ENCODE measurements around the gene TENT4B.
"Not testable (repeated sequence)": the region's sequence is repeated elsewhere in the genome, so short reads cannot be mapped to it uniquely, and the experiment has no call there.

The TENT4B gene

DNA sequence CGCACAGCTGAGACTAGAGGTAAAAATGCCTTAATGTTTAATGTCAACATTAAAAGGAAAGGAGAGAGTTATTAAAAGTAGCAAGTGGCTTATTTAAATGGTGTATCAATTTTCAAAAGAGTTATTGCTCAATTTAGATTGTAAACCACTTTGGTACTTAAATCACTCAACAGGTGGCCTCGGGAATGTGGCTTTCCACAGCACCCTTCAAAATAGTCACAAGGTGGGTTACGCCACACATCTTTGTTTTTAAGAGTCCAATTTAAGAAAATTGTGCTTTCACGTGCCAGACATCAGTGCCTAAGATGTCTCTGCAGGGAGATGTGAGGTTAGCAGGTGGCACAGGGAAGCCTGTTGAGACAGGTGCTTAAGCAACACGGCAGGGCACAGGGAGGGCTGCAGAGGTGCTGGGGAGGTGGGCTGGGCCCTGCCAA is 85.8 kb downstream of the TENT4B start:
- no peak for DNase-seq

DNA sequence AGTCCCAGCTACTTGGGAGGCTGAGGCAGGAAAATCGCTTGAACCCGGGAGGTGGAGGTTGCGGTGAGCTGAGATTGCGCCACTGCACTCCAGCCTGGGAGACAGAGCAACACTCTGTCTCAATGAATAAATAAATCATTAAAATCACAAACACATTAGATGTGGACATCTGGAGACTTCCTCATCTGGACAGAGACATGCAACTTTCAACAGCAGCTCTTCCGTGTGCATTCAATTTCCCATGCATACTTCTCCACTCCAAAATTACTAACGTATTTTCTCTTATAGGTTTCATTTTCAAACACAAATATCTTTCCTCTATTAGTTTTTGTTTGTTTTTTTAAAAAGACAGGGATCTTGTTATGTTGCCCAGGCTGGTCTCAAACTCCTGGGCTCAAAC is 89.9 kb downstream of the TENT4B start:
- DNase-seq = not testable (repeated sequence)

DNA sequence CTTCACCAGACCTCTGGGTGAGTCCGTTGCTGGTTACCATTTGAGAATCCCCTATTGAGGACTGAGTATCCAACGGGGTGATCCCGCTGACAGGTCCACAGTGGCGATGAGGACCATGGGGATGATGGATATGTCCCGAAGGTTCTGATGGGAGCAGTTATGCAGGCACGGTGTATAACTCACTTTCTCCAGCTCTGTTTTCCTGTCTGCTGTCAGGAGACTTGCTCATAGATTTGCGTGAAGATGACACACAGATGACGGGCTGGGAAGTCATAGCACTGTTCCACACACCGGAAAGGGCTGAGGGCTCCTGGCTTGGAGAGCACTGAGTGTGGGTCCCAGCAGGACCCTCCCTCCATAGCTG is 91.0 kb downstream of the TENT4B start:
- DNase-seq = no peak

DNA sequence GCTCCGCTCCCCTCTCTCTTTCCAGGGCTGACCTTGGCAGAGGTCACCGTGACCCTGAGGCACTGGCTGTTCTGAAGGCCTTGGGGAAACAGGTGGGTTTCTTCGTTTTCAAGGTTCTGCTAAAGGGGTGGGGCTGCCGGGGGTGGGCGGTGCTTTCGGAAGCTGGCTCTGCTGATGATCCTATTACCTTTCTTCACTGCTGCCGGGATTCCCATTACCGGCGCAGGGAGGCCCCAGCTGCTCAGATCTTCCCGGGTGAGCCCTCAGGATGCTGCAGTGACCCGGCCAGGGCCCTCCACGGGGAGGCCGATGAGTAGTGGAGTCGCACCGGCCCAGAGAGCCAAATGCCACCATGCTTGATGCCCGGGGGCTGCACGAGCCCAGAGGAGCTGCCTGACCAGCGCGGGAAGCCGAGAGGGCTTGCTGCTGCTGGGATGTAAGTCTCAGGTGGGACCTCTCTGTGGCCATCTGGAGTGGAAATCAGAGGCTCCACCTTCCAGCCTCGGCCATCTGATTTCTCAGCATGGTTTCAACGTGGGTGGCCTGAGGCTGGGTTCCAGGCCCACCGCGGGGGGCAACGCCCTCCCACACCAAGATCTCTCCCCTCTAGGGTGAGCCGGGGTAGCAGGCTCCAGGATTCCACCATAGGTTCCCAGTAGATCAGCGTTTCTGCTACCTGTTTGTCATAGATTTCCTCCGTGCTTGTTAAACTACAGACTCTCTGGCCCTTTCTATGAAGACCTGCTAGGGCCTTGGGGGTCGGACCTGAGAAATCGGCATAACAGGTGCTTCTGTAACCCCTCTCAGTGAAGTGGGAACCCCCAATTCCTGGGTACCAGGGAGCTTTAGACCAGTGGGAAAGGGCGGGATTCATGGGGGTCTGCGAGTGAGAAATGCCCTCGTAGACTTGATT is 91.7 kb downstream of the TENT4B start:
- no peak for DNase-seq

DNA sequence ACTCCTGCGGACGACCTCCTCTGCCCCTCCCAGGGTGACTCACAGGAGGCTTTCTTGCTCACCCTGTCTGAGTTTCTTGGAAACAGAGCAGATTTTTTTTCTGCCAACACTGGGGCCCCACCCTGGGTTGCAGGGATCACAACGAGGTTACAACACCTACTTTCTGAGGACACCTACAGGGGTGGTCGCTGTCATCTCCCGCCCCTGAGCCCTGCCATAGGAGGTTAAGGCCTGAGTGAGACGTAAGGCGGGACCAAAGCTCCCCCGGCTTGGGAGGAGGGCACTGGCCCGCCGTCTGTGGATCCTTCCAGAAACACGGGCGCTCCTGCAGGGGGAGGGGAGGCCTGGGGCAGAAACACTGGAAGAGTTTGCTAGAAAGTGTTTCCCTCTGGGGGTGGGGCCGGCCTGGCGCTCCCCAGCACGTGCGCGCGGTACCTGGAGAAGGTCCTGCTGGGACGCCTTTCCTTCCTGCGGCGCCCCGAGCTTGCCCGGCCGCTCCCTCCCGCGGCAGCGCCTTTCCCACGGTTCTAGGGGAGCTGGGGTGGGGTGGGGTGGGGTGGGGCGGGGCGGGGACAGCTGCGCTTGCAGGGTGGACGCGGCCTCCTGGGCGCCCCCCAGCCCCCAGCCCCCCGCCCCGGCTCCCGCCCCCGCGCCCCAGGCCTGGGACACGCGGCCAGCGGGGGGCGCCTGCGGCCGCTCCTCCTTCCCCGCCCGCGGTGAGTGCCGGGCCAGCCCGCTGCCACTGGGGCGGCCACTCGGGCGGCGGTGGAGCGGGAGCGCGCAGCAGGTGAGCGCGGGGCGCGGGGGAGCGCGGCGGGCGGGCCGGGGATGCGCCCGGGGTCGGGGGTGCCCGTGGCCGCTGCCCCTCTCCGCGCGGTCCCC is 92.6 kb downstream of the TENT4B start:
- DNase-seq = no peak

DNA sequence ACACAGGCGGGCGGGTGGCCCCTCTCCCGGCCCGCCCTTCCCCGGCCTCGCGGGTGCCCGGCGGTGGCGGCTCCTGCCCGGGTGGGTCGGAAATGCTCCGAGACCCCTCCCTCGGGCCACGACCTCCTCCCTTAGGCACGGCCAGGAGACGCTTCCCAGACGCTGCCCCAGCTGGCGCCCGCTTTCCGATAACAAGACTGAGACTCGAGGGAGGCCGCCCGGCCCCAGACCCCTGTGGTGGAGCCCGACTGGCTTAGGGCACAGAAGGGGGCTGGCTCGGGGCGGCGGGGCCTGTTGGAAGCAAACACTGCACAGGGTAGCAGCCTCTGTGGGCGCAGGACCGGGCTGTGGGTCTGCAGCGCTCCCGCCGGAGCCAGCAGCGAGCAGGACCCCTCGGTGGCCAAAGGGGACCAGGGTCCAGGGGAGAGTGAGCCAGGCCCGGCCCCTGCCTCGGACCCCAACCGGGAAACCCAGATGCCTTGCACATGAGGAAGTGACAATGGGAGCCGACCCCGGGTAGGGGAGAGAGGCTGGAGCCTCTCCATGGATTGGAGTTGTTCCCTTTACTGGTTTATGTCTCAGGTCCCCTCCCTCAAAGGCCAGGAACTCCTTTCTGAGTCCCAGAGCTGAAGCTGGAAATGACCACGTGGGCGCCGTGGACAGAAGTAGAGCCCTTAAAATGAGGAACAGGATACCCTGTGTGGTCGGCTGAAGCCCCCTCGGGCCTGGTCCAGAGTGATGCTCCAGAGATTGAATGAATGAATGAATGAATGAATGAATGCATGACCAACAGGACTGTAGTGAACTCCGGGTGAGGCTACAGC is 93.4 kb downstream of the TENT4B start:
- DNase-seq = no peak

DNA sequence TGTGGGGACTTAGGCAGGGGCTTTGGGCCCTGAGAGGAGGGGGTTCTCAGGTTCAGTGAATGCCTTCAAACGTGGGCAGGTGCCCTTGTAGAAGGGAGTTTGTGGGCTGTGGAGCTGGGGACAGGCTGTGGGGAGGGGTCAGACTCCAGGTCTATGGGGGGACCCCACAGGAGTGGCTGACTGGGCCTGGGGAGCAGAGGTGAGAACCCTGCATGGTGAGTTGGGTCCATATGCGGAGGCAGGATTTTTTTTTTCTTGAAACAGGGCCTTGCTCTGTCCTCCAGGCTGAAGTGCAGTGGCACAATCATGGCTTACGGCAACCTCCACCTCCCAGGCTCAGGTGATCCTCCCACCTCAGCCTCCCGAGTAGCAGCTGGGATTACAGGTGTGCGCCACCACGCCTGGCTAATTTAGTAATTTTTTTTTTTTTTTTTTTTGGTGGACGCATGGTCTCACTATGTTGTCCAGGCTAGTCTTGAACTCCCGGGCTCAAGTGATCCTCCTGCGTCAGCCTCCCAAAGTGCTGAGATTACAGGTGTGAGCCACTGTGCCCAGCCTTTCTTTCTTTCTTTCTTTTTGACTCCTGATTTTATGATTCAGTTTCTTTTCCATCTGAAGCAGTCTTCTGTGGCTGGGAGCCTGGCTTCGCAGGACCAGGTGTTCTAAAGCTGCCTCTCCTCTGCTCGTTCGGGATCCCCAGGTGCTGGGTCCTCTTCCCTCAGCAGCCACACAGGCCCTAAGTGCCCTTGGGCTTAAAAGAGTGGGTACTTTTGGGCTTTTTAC is 94.2 kb downstream of the TENT4B start:
- DNase-seq = no peak

DNA sequence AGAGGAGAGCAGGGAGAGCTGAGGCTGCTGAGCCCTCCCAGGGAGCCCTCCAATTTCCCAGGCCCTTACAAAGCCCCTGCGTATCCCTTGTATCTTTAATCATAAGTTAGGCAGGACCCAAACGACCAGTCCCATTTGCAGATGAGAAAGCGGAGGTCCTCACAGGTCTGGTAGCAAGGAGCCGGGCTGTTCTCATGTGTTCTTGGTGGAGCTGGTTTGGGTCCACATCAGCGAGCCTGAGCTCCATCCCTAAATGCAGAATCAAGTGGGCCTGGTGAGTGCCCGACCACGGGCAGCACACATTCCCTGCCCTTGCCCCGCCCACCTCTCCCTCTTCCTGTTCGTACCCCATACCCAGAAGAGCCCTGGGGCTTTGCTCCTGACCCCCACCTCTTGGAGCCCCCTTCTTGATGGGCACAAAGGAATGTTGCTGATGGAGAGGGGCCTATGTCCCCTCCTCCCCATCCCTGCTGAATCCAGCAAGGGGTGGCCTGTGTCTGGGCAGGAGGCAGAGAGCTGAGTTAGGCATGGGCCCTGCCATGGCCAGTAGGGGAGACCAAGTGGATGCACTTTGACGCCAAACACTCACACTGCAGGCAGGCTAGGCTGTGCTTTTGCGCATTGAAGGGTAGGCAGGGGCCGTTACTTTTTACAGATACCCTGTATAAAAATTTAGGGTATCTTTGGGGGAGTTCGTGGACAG is 95.0 kb downstream of the TENT4B start:
- no peak for DNase-seq

DNA sequence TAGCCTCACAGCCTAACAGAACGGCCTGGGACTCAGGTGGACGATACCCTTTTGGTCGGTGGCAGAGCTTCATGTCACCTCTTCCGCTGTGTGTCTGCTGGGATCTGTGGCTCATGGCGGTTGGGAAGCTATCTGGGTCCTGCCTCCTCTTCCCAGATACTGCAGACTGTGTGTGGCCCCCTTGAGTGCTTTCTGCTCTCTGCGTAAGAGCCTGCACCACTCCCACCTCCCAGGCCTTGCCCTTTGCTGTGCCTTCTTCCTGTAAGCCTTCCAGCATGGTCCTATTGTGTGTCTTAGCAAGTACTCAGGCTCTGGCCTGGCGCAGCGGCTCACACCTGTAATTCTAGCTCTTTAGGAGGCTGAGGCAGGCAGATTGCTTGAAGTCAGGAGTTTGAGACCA is 95.7 kb downstream of the TENT4B start:
- no peak for DNase-seq

DNA sequence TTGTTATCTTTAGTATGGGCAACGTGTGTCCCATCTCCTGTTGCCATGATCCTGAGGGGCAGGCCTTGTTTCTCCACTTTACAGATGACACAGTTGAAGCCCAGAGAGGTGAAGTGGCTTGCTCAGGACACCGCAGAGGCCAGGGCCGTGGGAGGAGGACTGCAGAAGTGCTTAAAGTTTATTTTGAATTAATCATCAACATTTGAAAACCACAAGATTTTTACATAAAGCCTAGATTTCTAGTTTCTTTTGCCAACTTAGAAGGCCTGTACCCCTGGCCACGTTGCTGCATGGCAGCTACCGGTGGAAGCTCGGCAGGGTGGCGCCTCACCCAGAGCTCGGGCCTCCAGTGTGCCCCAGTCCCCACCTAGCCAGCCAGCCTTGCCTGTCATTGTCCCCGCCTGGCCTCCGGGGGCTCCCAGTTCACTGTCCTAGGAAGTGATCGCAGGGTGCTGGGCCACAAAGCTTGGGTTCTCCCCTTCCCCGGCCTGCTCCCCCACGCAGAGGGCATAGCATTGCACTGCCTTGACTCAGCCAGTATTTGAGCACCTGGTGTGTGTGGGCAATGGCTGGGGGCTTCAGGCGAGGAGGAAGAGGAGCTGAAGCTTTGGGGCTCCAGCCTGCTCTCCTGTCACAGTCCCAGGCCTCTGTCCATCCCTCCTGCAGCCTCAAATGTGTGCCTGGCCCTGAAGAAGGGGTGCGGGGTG is 98.4 kb downstream of the TENT4B start:
- DNase-seq = no peak

DNA sequence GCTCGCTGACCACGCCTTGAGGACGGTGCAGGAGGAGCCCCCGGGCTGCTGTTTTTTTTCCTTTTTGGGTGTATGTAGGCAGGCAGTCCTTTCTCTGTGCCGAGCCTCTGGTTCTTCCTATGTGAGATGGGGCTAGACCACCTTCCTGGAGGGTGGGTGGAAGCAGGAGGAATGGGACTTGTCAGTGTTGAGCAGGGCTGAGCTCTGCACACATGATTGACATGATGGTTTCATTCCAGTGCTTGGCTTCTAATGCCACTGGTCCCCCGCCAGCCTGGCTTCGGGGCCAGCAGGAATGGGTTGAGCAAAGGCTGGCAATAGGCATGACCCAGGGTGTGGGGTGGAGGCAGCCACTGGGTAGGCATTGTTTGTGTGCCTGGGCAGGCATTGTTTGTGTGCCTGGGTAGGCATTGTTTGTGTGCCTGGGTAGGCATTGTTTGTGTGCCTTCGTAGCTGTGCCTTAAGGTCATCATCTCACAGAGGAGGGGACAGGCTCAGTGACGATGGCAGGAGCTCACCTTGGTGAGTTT is 99.0 kb downstream of the TENT4B start:
- DNase-seq = no peak

DNA sequence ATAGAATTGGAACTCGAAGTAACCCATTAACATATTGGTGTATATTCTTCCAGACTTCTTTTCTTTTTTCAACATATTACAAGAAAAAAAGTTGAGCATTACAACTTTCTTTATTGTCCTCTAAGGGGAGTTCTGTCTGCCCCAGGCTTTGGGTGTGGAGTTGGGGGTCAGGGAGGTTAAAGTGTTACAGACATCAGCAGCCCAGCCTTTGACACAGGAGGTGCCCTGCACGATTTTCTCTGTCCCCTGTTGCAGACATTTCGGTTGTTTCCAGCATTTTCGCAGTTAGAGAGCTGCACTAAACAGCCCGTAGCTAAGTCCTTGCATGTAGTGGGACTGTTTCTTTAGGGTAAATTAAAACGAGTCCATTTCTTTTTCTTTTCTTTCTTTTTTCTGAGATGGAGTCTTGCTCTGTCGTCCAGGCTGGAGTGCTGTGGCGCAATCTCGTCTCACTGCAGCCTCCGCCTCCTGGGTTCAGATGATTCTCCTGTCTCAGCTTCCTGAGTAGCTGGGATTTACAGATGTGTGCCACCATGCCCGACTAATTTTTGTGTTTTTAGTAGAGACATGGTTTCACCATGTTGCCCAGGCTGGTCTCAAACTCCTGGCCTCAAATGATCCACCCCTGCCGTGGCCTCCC is 99.9 kb downstream of the TENT4B start:
- no peak for DNase-seq

DNA sequence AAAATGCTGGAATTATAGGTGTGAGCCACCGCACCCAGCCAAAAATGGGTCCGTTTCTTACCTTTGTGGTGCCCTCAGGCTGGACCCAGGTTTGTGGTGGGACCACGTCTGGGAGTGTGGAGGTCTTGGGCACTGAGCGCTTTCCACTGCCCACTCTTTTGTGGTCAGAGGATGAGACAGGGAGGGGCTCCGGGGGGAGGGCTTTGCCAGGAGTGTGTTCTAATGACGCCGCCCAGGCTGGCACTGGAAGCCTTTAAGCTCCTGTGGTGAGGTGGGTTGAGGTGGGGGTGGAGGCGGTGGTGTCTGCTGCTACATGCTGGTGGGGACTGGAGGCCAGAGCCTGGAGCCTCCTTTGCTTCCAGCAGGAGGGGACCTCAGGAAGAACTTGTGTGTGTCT is 100.4 kb downstream of the TENT4B start:
- DNase-seq = no peak

DNA sequence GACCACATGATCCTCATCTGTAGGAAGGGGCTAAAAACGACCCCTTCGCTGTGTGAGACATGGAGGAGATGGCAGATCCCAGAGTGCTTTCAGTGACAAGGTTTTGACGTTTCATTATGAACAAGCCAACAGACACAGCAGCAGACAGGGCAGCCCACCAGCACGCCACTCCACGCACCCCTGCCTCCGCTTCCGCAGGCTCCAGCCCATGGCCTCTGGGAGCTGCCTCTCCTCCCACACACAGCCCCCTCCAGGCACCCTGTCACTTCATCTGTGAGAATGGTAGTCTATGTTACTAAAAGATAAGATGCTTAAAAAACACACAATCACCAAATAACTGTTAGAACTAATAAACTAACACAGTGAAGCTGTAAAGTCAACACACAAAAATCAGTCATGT is 101.0 kb downstream of the TENT4B start:
- DNase-seq = no peak

DNA sequence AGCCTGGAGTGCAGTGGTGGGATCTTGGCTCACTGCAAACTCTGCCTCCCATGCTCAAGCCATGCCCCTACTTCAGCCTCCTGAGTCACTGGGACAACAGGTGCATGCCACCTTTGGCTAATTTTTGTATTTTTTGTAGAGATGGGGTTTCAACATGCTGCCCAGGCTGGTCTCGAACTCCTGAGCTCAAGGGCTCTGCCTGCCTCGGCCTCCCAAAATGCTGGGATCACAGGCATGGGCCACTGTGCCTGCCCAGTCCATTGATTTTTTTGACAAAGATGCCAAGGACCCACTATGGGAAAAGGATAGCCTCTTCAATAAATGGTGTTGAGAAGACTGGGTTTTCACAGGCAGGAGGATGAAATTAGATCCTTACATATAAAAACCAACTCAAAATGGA is 102.4 kb downstream of the TENT4B start:
- no peak for DNase-seq

DNA sequence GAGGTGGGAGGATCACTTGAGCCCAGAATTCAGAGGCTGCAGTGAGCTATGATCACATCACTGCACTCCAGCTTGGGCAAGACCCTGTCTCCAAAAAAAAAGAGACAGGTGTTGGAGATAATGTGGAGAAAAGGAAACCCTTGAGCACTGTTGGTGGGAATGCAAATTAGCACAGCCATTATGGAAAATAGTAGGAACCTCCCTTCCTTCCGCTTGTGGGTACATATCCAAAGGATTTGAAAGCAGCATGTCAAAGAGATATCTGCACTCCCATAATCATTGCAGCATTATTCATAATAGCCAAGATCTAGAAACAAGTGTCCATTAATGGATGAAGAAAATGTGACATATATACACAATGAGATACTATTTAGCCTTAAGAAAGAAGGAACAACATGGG is 103.5 kb downstream of the TENT4B start:
- no peak for DNase-seq

DNA sequence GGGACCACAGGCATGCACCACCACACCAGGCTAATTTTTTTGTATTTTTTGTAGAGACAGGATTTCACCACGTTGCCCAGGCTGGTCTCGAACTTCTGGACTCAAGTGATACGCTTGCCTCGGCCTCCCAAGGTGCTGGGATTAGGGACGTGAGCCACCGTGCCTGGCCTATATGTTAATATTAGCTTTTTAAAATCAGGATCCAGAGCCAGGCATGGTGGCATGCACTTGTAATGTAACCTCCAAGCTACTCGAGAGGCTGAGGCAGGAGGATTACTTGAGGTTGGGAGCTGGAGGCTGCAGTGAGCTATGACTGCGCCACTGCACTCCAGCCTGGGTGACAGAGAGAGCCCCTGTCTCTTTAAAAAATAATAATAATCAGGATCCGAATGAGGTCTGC is 104.8 kb downstream of the TENT4B start:
- DNase-seq = no peak

DNA sequence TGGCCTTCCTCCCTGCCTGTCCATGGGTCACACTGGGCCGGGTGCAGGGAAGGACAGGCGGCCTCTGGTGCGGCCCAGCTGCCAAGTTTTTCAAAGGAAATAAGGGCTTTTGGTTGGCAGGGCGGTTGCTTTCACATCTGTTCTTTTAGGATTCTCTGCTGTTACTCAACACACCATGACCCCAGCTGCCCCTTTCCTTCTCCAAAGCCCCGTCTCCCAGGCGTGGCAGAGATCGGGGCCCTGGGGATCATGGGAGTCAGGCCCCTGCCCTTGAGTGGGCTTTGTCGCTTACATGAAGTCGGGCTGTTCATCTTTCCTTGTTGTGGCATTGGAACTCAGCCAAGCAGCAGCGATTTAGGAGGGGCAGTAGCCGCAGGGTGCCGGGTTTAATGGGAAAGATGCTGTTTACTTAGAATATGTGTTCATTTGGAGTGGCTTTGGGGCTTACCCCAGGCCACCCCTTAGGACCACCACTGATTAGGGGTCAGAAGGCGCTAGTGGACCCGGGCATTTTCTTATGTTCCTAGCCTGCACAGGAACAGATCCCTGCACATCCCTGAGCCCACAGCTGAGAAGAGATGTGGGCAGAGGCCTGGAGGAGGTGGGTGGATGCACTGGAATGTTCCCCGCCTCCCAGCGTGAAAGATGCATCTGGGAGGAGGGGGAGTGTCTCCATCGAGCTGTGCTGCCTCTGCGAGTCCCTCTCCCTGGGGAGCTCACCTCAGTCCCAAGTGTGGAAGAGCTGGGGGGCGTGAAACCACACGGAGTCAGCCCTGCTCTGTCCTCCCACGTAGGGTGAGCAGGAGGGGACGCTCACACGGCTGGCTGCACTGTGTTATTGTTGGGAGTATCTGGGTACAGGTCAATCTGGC is 106.5 kb downstream of the TENT4B start:
- DNase-seq = no peak

Data from SHP77 treated with DMSO at 0.1 percent for 48 hours (cell line).